Endodermal cell (in vitro differentiated cells): ENCODE data around the gene DHX8. TPM values are rescaled to one million over a fixed set of nuclear protein-coding genes. Genes with fewer than 3 reads are reported as not detected.

ENCODE experiments used
- DNase-seq: peaks from one replicate; pipeline ENCODE4 v3.0.0-alpha.2; 2017
- H3K27ac ChIP-seq: 2 replicates; pipeline ENCODE4 v1.5.1; 2013; ENCODE audit warnings: mild to moderate bottlenecking, low read depth, low read length, moderate library complexity
- H3K27me3 ChIP-seq: 2 replicates; pipeline ENCODE4 v1.6.1; 2013; ENCODE audit warnings: mild to moderate bottlenecking, low read length, moderate library complexity; ENCODE audit not compliant: insufficient read depth, control insufficient read depth, poor library complexity, severe bottlenecking
- H3K36me3 ChIP-seq: 2 replicates; pipeline ENCODE4 v1.7.0; 2013; ENCODE audit warnings: mild to moderate bottlenecking, low read length, moderate library complexity; ENCODE audit not compliant: control insufficient read depth, insufficient read depth
- H3K4me1 ChIP-seq: one replicate; pipeline ENCODE4 v1.7.0; 2013; ENCODE audit warnings: low read length; ENCODE audit not compliant: control insufficient read depth, insufficient read depth
- H3K4me3 ChIP-seq: 2 replicates; pipeline ENCODE4 v1.5.1; 2013; ENCODE audit warnings: mild to moderate bottlenecking, low read length, moderate library complexity
- H3K9ac ChIP-seq: 2 replicates; pipeline ENCODE4 v1.6.1; 2013; ENCODE audit warnings: mild to moderate bottlenecking, low read length, moderate library complexity; ENCODE audit not compliant: poor library complexity, severe bottlenecking; ENCODE audit errors: extremely low read depth
- H3K9me3 ChIP-seq: 2 replicates; pipeline ENCODE4 v1.6.1; 2013; ENCODE audit warnings: mild to moderate bottlenecking, low read length, moderate library complexity; ENCODE audit not compliant: control insufficient read depth
- H3K27ac Mint-ChIP-seq: 2 replicates; pipeline ENCODE4 v1.8.0; 2020; ENCODE audit warnings: mixed read lengths
- H3K27me3 Mint-ChIP-seq: 2 replicates; pipeline ENCODE4 v1.8.0; 2021; ENCODE audit warnings: mild to moderate bottlenecking, mixed read lengths; ENCODE audit not compliant: insufficient read depth
- H3K36me3 Mint-ChIP-seq: 2 replicates; pipeline ENCODE4 v1.8.0; 2020; ENCODE audit warnings: low read depth, mixed read lengths
- H3K4me1 Mint-ChIP-seq: 2 replicates; pipeline ENCODE4 v1.8.0; 2020; ENCODE audit warnings: mixed read lengths
- H3K4me3 Mint-ChIP-seq: 2 replicates; pipeline ENCODE4 v1.8.0; 2020; ENCODE audit warnings: mild to moderate bottlenecking, moderate library complexity, mixed read lengths
- H3K9me3 Mint-ChIP-seq: 2 replicates; pipeline ENCODE4 v1.8.0; 2020; ENCODE audit warnings: mild to moderate bottlenecking, mixed read lengths
- WGBS, 2 experiments: methylation state at CpG; one replicate each; pipeline versions ENCODE4 v1.1.5 to v1.1.7; 2013; ENCODE audit warnings: missing lambda C conversion rate in 2 of 2, mixed read lengths in 1 of 2; ENCODE audit not compliant: insufficient coverage in 1 of 2, insufficient read length in 1 of 2; 5-methylcytosine and 5-hydroxymethylcytosine counted together
- total RNA-seq, 2 donors: library from RNA; stranded (reverse); fragmentation: NEBNext Ultra II Directional in 1 of 2; extraction: Animal tissue kit (Norgen Biotek cat#: 25700) in 1 of 2; gene quantifications; 2 replicates in 1 of 2; 3 replicates in 1 of 2; pipeline ENCODE4 v1.2.1, GENCODE V29; 2021
- TF ChIP-seq, protein P1 (sequence below): fragments of 200-600 bp; sonication (generic); conservative IDR thresholded peaks from 2 replicates; pipeline ENCODE4 v1.5.0; 2021; ENCODE audit warnings: antibody characterized with exemption, mild to moderate bottlenecking

Gene DHX8
- total RNA-seq, 2 donors from 2014 or later, result 53.3 to 57.1 TPM

DNA sequence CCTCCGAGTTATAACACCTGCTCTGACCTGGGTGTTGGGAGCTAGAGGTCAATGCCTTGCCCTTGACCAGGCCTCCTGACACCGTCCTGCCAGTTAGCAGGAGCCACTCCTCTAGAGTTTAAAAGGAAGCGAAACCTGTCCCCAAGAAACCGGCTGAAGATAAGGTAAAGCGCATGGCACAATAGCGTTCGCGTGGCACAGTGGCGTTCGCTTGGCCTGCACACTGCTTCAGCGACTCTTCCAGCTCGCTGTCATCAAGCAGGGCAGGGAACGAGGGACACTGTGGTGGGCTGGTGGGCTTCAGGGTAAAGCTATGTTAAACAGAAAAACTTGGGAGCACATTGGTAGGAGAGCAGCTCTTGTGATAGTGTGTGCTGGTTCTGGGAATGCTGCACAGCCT, 90.6 kb downstream of the DHX8 start:
- Histone ChIP-seq H3K4me3 (no peak overlapping the region), H3K4me1 (peaks cover 23% of the 10 kb centered on the region), H3K27ac (no peak overlapping the region), H3K9ac (no peak overlapping the region), H3K27me3 (peaks cover 21% of the 10 kb centered on the region), H3K36me3 (no peaks in the 10 kb centered on the region), H3K9me3 (no peaks in the 10 kb centered on the region)
- Mint-ChIP-seq H3K4me3 (no peak overlapping the region), H3K27me3 (peaks cover 8% of the 10 kb centered on the region), H3K36me3 (no peaks in the 10 kb centered on the region), H3K27ac (no peak overlapping the region), H3K4me1 (peaks cover 50% of the 10 kb centered on the region), H3K9me3 (no peaks in the 10 kb centered on the region)
- TF ChIP-seq, protein P1, sequence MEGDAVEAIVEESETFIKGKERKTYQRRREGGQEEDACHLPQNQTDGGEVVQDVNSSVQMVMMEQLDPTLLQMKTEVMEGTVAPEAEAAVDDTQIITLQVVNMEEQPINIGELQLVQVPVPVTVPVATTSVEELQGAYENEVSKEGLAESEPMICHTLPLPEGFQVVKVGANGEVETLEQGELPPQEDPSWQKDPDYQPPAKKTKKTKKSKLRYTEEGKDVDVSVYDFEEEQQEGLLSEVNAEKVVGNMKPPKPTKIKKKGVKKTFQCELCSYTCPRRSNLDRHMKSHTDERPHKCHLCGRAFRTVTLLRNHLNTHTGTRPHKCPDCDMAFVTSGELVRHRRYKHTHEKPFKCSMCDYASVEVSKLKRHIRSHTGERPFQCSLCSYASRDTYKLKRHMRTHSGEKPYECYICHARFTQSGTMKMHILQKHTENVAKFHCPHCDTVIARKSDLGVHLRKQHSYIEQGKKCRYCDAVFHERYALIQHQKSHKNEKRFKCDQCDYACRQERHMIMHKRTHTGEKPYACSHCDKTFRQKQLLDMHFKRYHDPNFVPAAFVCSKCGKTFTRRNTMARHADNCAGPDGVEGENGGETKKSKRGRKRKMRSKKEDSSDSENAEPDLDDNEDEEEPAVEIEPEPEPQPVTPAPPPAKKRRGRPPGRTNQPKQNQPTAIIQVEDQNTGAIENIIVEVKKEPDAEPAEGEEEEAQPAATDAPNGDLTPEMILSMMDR, result no peak
- WGBS, 2 experiments, result 86 to 89% methylated on average over 12 to 13 of the region's 13 CpGs
- DNase-seq, result no peak

DNA sequence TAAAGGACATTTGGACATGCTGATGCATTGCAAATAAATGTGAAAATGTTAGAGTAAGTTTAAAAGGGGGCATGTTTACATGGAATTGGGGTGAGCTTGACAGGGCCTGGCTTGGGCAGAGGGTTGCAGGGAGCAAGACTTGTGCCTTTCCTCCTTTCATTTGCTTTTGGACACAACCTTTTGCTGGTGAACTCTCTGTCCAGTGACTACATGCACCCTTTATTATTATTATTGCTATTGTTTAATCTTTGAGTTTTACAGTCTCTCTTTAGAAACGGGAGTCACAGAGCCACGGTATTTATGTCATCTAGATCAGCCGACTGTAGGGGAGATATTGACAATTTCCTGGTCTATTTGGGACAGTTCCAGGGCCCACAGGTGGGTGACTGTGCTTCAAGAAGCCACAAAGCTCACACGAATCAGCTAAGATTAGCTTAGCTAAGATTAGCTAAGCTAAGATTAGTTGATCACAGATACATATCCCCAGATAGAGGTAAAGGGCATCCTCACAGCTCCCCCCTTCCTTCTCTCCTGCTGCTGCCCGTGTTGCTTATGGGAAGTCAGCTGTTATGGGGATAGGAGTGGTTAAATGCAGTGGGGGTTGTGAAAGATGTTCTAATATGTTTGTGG, 91.2 kb downstream of the DHX8 start:
- no peak overlapping the region for H3K4me3 ChIP-seq
- Mint-ChIP-seq H3K27ac (no peak overlapping the region), H3K4me3 (no peak overlapping the region), H3K36me3 (no peaks in the 10 kb centered on the region), H3K27me3 (peaks cover 8% of the 10 kb centered on the region), H3K4me1 (peaks cover 54% of the 10 kb centered on the region), H3K9me3 (no peaks in the 10 kb centered on the region)
- TF ChIP-seq, protein P1, result no peak
- no peaks in the 10 kb centered on the region for H3K36me3 ChIP-seq
- no peak for DNase-seq
- WGBS, 2 experiments, result 58 to 90% methylated on average over 2 to 5 of the region's 5 CpGs
- H3K9ac ChIP-seq, result no peak overlapping the region
- no peak overlapping the region for H3K27ac ChIP-seq
- peaks cover 28% of the 10 kb centered on the region for H3K4me1 ChIP-seq
- peaks cover 21% of the 10 kb centered on the region for H3K27me3 ChIP-seq
- H3K9me3 ChIP-seq, result no peaks in the 10 kb centered on the region

Other genes with a start within 250 kb of the DHX8 start
- 1,000 to 10,000 TPM; 5,418 to 7,320 TPM for gene RNU2-1, start 250.0 kb upstream of the DHX8 start, total RNA-seq
- gene ARL4D, start 85.0 kb upstream of the DHX8 start, total RNA-seq, result 100 to 1,000 TPM; 129 to 142 TPM
- 10 to 100 TPM; 51.1 to 83.0 TPM for gene ETV4, start 62.4 kb downstream of the DHX8 start, total RNA-seq
- gene MEOX1, start 177.9 kb downstream of the DHX8 start, total RNA-seq, result not detected